ENCODE results near the gene GRK6.

Gene GRK6

GRCh38 chr5:177454397-177455035 lies 28.0 kb downstream of the GRK6 start:
- peak; percentile 90 for DNase-seq (ENCODE audit: low spot score)

GRCh38 chr5:177455036-177455660 lies 28.7 kb downstream of the GRK6 start:
- peak; percentile 91 for DNase-seq (ENCODE audit: low spot score)

GRCh38 chr5:177455661-177456590 lies 29.4 kb downstream of the GRK6 start:
- peak; percentile 92 for DNase-seq (ENCODE audit: low spot score)

GRCh38 chr5:177456591-177456964 lies 30.1 kb downstream of the GRK6 start:
- no peak for DNase-seq (ENCODE audit: low spot score)

- DNase-seq (ENCODE audit: low spot score): no peak
Measured at GRCh38 chr5:177456976-177457851, 30.7 kb downstream of the GRK6 start.

- no peak for DNase-seq (ENCODE audit: low spot score)
Measured at GRCh38 chr5:177457852-177458681, 31.6 kb downstream of the GRK6 start.

- DNase-seq (ENCODE audit: low spot score): no peak
Measured at GRCh38 chr5:177458912-177459350, 32.5 kb downstream of the GRK6 start.

GRCh38 chr5:177459357-177459756 lies 32.9 kb downstream of the GRK6 start:
- no peak for DNase-seq (ENCODE audit: low spot score)

- DNase-seq (ENCODE audit: low spot score): no peak
Measured at GRCh38 chr5:177459819-177460628, 33.5 kb downstream of the GRK6 start.

- DNase-seq (ENCODE audit: low spot score): no peak
Measured at GRCh38 chr5:177462021-177462670, 35.7 kb downstream of the GRK6 start.

GRCh38 chr5:177465044-177465443 lies 38.6 kb downstream of the GRK6 start:
- DNase-seq (ENCODE audit: low spot score): no peak

GRCh38 chr5:177466861-177467260 lies 40.4 kb downstream of the GRK6 start:
- no peak for DNase-seq (ENCODE audit: low spot score)

GRCh38 chr5:177467436-177467835 lies 41.0 kb downstream of the GRK6 start:
- DNase-seq (ENCODE audit: low spot score): no peak

GRCh38 chr5:177468329-177468684 lies 41.8 kb downstream of the GRK6 start:
- no peak for DNase-seq (ENCODE audit: low spot score)

GRCh38 chr5:177468685-177469628 lies 42.5 kb downstream of the GRK6 start:
- DNase-seq (ENCODE audit: low spot score): no peak

- DNase-seq (ENCODE audit: low spot score): no peak
Measured at GRCh38 chr5:177469750-177470525, 43.5 kb downstream of the GRK6 start.

GRCh38 chr5:177470759-177471536 lies 44.5 kb downstream of the GRK6 start:
- no peak for DNase-seq (ENCODE audit: low spot score)

All from CD4-positive, alpha-beta T cell treated with Interleukin-6 at 100 ng/mL for 8 hours (primary cell).